ENCODE results near the gene HMG20B.

The HMG20B gene

GRCh38 chr19:3585301-3586126, 12.8 kb downstream of the HMG20B start, which contains the start of gene GIPC3:
TSS of gene GIPC3 (plus strand) at chr19:3585478. CDS start at chr19:3585598, 120 bp downstream.
- no peak for DNase-seq

DNA sequence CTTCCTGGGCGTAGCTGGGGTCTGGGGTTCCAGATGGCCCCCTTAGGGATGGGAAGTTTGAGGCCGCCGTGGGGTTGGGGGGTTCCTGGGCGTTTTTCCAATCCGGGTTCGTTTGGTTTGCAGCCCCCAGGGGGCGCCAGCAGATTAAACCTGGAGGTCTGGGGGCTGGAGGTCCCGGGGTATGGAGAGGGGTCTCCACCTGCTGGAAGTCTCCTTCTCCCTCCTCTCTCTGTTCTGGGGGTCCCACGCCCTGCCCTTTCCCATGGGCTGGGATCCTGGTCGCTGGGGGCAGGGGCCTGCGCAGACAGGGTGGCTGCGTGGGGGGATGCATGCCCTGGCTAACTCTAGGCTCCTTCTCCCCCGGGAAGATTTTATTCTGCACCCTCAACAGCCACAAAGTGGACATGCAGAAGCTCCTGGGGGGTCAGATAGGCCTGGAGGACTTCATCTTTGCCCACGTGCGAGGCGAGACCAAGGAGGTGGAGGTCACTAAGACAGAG, 13.4 kb downstream of the HMG20B start:
- DNase-seq = peak in 1 of 2 experiments; percentile 28

DNA sequence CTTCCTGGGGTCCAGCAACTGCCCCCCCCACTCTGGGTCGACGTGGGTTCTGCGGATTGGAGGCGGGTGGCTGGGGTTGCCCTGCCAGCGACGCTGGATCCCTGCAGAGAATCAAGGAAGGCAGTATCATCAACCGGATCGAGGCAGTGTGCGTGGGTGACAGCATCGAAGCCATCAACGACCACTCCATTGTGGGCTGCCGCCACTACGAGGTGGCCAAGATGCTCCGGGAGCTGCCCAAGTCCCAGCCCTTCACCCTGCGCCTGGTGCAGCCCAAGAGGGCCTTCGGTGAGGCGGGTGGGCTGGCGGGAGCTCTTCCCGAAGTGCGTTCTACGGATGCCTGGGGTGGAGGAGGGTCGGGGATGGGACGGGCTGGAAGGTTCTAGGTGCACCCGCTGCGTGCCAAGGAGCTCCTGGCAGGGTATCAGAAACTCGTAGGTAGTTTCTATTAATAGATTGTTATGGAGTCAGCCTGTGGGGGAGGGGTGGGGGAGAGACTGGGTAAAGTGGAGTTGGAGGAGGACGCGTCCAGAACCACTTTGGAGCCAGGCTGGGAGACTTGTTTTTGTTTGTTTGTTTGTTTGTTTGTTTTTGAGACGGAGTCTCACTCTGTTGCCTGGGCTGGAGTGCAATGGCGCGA, 14.1 kb downstream of the HMG20B start:
- DNase-seq = no peak

GRCh38 chr19:3589439-3589838, 16.7 kb downstream of the HMG20B start:
- no peak for DNase-seq

DNA sequence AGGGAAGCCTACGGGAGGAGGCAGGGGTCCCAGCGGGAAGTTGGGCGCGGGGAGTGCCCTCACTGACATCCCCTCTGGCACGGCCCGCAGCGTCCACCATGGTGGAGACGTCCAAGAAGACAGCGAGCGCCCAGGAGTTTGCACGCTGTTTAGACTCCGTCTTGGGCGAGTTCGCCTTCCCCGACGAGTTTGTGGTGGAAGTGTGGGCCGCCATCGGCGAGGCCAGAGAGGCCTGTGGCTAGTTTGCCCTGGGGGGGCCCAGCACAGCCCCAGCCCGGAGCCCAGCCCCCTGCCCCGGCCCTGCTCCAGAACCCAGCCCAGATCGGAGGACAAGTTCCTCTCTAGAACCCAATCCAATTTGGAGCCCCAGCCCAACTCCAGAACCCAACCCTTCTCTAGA, 17.2 kb downstream of the HMG20B start:
- DNase-seq = no peak

DNA sequence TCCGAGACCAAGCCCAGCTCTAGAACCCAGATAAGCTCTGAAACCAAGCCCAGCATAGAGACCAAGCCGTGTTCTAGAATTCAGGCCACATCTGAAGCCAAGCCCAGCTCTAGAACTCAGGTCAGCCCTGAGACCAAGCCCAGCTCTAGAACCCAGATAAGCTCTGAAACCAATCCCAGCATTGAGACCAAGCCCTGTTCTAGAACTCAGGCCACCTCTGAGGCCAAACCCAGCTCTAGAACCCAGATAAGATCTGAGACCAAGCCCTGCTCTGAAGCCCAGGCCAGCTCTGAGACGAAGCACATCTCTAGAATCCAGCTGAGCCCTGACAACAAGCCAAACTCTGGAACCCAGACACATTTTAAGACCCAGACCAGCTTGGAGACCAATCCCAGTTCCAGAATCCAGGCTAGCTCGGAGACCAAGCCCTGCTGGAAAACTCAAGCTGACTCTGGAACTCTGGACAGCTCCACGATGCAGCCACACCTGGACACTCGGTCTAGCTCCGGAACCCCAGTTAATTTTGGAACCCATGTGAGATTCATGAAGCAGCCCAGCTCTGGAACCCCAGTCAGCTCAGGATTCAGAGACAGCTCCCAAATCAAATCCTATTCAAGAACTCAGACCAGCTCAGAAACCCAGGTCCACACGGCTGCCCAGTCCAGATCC, 18.4 kb downstream of the HMG20B start:
- DNase-seq = no peak

DNA sequence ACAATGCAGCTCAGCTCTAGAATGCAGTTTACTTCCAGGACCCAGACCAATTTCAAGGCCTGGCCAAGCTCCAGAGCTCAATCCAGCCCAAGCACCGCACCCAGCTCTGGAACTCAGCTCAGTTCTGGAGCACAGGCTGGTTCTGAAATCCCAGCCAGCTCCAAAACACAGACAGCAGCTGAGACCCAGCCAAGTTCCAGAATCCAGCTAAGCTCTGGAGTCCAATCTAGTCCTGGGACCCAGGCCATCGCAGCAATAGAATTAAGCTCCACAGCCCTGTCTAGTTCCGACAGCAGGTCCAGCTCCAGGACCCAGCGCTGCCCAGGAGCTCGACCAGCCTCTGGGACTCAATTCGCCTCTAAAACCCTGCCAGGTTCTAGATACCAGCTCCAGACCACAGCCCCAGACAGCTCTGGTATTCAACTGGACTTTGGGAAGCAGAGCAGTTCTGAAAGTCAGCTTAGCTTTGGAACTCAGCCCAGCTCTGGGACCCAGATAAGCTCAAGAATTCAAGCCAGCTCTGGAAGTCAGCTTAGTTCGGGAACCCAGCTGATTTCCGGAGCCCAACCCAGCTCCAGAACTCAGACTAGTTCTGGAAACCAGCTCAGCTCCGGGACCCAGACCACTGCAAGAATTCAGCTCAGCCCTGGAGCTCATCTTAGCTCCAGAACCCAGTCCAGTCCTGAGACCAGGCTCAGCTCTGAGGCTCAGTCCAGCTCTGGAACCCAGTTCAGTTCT, 19.3 kb downstream of the HMG20B start:
- no peak for DNase-seq

GRCh38 chr19:3593156-3593555, 20.4 kb downstream of the HMG20B start:
- DNase-seq = no peak

DNA sequence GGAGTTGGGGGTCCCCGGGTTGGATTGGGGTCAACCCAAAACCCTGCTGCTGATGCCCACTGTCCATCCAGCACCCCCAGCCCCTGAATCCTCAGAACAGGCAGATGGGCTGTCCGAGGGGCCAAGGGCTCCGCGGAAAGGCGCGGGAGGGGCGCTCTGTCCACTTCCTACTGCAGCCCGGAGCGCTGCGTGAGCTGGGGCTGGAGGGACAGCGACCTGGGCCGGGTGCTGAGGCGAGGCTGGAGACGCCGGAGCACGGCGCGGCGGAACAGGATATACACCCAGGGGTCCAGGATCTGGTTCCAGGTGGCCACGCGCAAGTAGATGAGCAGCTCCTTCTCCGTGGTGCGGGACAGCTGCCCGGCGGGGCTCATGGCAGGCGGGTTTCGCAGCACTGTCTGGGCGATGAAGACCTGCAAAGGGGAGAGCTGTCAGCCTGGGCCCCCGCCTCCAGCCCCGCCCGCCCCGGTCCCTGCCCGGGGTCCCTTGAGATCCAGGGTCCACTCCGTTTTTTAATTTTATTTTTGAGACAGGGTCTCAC, 22.8 kb downstream of the HMG20B start:
- DNase-seq = no peak

DNA sequence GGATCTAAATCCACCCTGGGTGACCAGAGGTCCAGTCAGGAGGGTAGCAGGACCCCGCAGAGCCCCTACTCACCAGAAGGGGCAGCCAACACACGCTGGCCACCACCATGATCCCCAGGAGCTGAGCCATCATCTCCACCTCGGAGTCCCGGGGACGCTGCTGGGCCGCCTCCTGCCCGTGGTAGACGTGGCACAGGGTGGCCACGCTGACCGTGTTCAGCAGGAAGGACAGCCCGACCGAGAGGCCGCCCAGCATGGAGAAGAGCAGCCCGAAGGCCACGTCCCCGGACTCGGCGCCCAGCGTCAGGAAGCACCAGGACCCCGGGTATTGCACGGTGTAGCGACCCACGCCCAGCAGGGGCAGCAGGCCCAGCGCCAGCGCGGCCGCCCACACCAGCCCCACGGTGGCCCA, 27.0 kb downstream of the HMG20B start:
- DNase-seq = peak in 1 of 2 experiments; percentile 31

DNA sequence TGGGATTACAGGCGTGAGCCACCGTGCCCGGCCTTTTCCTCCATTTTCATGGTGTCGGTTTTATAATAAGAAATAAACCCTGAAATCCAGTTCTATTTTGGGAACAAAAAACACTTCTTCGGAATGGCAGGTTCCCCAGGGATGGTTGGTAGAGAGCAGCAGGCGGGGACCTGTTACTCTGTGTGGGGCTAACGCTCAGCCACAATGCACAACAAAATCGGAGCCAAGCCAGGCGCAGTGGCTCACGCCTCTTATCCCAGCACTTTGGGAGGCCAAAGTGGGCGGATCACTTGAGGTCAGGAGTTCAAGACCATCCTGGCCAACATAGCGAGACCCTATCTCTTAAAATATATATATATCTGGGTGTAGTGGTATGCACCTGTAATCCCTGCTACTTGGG, 28.3 kb downstream of the HMG20B start:
- no peak for DNase-seq

DNA sequence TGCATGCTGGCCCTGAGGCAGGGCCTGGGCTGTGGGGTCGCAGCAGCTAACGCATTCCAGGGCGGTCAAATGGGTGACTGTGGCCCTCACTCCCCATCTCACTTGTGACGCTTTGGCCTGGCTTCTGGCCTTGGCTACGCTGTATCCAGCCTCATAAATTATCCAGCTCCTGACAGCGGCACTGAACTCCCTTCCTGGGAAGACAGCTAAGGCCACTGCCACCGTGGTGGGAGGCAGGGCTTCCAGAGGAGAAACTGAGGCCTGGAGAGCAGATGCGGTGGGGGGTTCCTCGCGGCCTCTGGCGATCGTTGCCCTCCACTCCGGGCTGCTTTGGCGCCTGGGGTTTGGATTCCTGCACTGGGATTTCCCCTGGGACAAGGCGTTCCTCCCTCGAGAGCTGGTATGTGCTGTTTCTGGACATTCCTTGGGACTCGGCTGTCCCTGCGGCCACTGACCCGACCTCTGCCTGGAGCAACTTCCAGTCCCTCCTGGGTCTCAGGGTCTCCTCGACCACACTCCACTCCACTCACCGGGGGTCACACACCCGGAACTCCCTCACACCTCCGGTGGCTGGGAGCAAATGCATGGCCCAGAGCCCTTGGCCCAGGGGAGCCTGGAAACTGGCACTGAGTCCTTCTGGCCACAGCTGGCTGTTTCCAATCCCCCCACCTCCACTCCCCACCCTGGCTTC, 30.5 kb downstream of the HMG20B start:
- no peak for DNase-seq

GRCh38 chr19:3604227-3604986, 31.7 kb downstream of the HMG20B start:
- no peak for DNase-seq

GRCh38 chr19:3604987-3605343, 32.2 kb downstream of the HMG20B start:
- DNase-seq = no peak

DNA sequence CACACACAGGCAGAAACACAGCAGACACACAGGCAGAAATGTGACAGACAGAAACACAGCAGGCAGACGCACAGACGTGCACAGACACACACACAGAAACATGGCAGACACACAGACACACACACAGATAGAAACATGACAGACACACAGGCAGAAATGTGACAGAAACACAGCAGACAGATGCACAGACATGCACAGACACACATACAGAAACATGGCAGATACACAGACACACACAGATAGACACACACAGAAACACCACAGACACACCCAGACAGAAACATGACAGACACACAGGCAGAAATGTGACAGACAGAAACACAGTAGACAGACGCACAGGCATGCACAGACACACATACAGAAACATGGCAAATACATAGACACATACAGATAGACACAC, 32.6 kb downstream of the HMG20B start:
- DNase-seq = no peak

DNA sequence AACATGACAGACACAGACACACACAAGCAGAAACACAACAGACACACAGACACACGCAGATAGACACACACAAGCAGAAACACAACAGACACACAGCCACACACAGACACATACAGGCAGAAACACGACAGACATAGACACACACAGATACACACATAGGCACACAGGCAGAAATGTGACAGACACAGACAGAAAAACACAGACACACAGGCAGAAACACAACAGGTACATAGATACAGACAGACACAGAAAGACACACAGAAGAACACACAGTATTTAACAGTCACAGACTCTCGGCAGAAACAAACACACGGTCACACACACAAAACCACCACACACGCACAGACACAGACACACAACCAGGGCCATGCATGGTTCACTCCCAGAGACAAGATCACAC, 33.0 kb downstream of the HMG20B start:
- DNase-seq = no peak

DNA sequence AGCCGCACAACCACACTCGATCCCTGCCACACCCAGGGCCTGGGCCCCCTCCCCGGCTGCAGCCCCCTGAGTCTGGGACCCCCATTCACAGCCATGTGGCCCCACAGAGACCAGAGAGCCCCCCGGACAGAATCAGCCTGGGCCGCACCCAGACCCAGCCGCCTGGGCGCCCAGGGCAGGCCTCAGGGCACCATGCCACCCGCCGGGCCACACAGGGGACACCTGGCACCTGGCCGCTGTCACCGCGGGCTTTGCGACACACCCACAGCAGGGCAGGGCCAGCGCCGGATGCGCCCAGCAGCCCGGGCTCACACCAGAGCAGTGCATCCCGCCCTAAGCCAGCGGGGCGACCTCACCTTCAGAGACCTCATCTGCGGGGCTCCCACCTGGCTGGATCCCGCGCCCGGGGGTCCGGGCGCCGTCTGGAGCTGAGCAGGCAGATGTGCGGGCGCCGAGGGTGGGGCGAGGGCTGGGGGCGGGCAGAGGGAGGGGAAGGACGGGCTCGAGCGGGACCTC, 33.5 kb downstream of the HMG20B start:
- no peak for DNase-seq

GRCh38 chr19:3606690-3607289, 34.0 kb downstream of the HMG20B start, which contains the start of gene TBXA2R:
TSS of gene TBXA2R (minus strand) at chr19:3606875. CDS start at chr19:3600634, 6,241 bp downstream.
- peak in 1 of 2 experiments; percentile 44 for DNase-seq

GRCh38 chr19:3607303-3608078, 34.7 kb downstream of the HMG20B start:
- no peak for DNase-seq
